ENCODE measurements around the gene KRTAP1-5.
"Not testable (repeated sequence)": the region's sequence is repeated elsewhere in the genome, so short reads cannot be mapped to it uniquely, and the experiment has no call there.

The KRTAP1-5 gene, protein sequence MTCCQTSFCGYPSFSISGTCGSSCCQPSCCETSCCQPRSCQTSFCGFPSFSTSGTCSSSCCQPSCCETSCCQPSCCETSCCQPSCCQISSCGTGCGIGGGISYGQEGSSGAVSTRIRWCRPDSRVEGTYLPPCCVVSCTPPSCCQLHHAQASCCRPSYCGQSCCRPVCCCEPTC

DNA sequence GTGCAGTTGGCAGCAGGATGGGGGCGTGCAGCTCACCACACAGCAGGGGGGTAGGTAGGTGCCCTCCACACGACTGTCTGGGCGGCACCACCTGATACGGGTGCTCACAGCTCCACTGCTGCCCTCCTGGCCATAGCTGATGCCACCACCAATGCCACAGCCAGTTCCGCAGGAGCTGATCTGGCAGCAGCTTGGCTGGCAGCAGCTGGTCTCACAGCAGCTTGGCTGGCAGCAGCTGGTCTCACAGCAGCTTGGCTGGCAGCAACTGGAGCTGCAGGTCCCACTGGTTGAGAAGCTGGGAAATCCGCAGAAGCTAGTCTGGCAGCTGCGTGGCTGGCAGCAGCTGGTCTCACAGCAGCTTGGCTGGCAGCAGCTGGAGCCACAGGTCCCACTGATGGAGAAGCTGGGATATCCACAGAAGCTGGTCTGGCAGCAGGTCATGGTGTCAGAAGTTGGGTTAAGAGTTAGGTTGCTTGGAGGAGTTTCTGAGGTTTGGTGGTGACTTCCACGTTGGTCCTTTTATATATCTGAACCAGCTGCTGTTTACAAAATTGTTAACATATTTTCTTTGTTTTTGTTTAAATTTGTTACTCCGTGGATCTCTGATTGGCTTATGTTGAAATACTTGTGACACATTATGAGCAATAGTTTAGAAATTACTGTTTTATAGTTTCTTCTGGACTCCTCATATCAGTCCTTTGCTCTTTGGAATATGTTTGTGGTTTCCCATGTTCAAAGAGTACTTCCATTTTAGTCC, at the start of gene KRTAP1-5:
Gene KRTAP1-5 (minus strand): TSS at position 494 of the 757 bp plus-strand sequence. CDS start 53 bp downstream, at position 441.
- no peak for DNase-seq

GRCh38 chr17:41076788-41077187, 49.8 kb upstream of the KRTAP1-5 start:
- no peak for DNase-seq

DNA sequence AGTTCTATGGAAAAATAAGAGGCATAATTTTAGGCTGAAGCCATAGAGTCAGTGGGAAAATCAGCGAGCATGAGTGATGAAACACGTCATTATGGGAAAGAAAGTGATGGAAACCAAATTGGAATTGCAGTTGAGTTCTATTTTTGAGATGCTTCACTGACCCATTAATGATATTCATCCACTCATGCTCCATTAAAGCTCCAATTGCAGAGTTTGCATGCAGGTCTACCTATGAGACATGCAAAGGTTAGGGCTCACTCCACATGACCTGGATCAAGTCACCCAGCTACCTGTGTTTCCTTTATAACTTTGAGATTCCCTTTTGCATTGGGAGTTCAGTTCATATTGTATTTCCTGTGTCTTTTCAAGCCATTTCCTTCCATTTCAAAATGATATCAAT, 46.7 kb upstream of the KRTAP1-5 start:
- DNase-seq, result no peak

DNA sequence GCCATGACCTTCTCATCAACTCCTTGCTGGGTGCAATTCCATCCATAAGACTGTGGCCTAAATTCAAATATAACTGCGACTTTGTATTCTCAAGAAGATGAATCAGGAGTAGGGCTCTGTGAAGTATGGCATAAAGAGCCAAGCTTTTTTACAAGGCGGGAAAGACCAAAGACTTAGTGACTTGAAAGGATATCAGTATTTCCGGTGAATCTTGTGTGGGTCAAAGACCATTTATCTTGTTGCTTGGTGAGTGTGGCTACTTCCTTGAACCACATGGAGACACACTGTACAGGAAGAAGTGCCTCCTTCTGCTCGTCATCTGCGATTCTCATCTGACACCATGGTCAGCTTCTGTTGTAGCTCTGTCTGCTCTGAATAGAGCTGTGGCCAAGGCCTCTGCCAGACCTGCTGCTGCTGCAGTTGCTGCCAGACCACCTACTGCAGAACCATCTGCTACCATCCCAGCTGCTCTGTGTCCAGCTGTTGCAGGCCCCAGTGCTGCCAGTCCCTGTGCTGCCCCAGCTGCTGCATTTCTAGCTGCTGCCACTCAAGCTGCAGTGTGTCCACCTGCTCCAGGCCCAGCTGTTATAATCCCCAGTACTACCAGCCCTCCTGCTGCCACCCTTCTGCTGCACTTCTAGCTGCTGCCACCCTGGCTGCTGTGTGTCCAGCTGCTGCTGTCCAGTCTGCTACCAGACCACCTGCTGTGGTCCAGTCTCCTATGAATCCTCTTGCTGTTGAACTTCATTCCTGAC, 44.8 kb upstream of the KRTAP1-5 start:
- DNase-seq, result no peak

DNA sequence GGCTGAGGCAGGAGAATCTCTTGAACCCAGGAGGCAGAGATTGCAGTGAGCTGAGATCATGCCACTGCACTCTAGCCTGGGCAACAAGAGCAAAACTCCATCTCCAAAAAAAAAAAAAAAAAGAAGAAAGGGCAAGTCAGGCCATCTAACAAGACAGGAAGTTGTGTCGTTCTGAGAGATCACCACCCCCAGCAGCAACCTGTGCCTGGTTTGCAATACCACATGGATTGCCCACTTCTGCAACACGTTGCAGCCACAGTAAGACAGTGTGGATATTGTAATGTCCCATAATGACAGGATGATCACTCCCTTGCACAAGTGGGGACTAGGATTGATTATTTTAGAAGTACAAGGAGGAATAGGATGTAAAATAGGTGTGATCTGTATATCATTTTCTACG, 42.0 kb upstream of the KRTAP1-5 start:
- DNase-seq, result no peak

GRCh38 chr17:41067281-41067680, 40.3 kb upstream of the KRTAP1-5 start:
- no peak for DNase-seq

- no peak for DNase-seq
Observed at GRCh38 chr17:41065829-41066624, 39.0 kb upstream of the KRTAP1-5 start, which contains the start of gene KRTAP2-4. Gene KRTAP2-4, minus strand, starts transcription at chr17:41065879. Its CDS starts 34 bp downstream, at chr17:41065845.

DNA sequence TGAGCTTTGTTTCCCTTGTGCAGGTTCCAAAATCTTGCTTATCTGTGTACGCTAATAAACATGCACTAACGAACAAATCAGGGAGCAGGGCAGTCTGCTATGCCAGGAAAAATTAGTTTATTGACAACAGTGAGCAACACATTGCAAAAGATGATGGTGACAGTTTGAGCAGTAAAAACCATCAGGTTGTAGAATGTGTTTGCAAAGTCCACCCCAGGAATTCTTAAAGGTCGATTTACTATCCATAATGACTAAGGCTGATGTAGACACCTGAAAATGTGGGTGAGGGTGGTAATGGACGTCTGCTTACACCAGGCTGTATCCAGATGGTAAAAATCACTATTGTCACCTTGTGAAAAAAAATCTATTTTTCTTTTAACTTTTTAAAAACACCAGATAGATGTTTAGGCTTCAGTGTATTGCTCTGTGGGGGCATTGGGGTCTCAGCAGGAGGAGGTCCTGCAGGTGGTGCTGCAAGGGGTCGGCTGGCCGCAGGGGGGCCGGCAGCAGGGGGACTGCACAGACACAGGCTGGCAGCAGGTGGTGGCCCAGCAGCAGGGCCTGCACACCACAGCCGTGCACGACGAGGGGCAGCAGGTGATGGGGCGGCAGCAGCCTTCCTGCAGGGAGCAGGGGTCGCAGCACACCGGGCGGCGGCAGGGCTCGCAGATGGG, 38.1 kb upstream of the KRTAP1-5 start:
- not testable (repeated sequence) for DNase-seq

DNA sequence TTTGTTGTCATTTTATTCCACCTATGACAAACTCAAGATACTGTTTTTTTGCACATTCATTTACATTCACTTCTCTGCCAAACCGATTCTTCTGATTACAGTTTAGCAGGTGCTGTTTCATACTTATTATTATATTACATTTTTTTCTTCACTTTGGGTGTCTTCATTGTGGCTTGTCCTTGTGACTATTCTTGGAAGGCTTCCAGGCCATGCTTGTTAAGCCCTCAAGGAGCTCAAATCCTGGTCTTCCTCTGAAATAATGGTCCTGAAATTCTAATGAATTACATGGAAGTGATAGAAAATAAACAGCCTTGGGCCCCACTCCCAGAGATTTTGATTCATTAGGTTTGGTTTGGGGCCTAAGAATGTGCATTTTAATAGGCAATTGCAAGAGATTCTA, 37.3 kb upstream of the KRTAP1-5 start:
- DNase-seq, result no peak

DNA sequence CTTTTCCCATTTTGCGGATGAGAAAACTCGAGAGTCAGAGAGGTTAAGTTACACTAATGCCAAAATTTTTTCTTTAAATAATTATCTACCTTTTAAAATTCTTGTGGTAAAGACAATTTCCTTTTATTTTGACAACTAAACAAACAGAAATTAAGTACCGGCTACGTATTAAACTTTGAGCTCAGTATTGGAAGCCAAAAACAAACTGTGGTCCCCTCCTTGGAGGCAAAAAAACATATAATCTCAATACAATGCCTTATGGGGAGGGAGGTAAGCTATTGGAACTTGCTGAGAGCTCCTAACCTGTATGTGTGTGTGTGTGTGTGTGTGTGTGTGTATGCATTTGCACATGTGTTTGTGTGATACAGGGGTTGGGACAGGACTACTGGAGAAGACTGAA, 36.4 kb upstream of the KRTAP1-5 start:
- no peak for DNase-seq

DNA sequence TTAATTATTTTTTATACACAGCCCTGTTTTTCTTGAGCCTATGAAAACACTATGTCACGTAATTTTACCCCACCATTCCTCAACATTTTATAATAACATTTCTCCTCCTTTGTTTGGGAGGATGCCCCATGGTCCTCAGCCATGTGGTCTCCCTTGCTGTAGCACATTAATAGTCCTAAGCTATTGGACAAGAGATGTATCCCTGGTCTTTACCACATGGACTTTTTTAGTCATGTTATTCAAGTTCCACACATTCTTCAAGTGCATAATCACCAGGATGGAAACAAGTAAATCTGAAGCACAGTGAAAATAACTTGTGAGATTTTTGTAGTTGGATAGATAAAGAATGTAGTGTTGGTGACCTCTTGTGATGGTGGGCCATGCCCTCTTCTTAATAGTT, 35.0 kb upstream of the KRTAP1-5 start:
- DNase-seq, result no peak

- DNase-seq, result no peak
Observed at GRCh38 chr17:41060052-41060604, 33.1 kb upstream of the KRTAP1-5 start, which contains the start of gene KRTAP2-3. Gene KRTAP2-3, minus strand, starts transcription at chr17:41060114. Its CDS starts 64 bp downstream, at chr17:41060050.

GRCh38 chr17:41059276-41060051, 32.5 kb upstream of the KRTAP1-5 start:
- not testable (repeated sequence) for DNase-seq

DNA sequence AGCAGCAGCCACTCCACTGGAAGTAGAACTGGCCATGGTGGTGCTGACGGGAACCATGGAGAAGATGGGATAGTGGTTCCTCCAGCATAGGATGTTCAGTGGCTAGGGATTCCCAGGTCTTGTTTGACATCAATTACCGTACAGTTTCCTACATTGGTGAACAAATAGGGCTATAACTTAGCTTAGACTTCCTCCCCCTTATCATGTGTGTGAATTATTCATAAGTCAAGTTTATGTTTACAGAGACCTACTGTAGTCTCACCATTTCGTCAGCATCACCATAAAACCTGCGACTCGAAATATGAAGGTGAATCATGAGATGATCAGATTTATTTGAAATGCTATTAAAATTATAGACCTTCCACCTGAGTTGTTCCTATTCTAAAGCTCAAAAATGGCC, 31.7 kb upstream of the KRTAP1-5 start:
- no peak for DNase-seq

DNA sequence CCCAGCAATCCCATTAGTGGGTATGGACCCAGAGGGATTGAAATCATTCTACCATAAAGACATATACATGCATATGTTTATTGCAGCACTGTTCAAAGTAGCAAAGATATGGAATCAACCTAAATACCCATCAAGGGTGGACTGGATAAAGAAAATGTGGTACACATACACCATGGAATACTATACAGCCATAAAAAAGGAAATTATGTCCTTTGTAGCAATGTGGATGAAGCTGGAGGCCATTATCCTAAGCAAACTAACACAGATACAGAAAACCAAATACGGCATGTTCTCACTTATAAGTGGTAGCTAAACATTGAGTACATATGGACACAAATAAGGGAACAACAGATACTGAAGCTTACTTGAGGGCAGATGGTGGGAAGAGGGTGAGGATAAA, 30.5 kb upstream of the KRTAP1-5 start:
- DNase-seq, result no peak

DNA sequence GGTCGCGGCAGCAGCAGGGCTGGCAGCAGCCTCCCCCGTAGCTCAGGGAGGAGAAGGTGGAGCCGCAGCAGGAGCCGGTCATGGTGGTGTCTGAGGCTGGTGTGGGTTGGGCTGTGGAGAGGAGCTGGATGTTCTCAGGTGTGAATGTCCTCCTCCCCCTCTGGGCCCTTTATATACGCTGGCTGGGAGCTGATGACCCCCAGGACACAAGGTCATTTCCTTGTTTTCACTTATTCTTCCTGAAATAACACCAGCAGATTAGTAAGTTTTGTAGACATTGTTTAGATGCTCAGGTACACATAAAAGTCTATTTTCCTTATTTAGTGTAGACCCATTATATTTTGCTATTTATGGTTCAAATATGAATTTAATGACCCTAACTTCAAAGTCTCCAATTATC, 28.1 kb upstream of the KRTAP1-5 start, which contains the start of gene KRTAP2-2:
Gene KRTAP2-2 (minus strand): TSS at position 101 of the 400 bp plus-strand sequence. CDS start 19 bp downstream, at position 82.
- not testable (repeated sequence) for DNase-seq

GRCh38 chr17:41054556-41054955, 27.5 kb upstream of the KRTAP1-5 start:
- DNase-seq, result not testable (repeated sequence)

- DNase-seq, result no peak
Observed at GRCh38 chr17:41054025-41054424, 27.0 kb upstream of the KRTAP1-5 start.

- DNase-seq, result no peak
Observed at GRCh38 chr17:41052566-41052965, 25.6 kb upstream of the KRTAP1-5 start.

DNA sequence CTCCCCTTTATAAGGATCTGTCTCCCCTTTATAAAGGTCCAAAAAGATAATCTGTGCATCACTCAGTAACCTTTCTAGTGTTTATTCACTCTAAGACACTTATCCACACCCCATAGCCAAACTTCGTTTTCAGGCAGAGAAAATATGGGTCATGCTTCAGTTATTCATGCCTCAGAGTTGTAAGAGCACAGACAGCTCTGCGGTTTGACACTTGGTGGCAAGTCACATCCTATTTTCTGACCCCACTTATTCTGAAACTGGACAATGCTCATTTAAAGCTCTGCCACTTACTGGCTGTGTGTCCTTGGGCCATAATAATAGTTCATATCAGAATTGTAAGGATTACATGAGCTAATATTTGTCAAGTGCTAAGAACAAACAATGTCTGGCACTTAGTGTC, 22.1 kb upstream of the KRTAP1-5 start:
- no peak for DNase-seq

DNA sequence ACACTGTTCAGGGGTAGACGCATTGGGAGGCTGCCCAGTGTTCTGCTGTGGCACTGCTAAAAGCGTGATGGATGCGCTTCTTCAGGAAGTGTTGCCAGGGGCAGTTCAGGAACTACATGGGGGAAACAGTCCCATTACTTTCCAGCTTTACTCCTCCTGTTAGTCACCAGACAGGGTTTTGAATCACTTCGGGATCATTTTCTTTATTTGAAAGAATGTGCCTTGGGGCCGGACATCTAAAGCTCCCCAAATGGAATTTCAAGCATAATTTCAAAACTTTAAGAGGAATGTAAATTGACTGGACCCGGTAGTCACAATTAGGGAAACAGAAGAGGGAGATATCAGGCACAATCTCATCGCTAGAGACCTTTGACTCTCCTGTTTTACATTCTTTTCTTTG, 21.4 kb upstream of the KRTAP1-5 start:
- DNase-seq, result no peak
